ENCODE measurements around the gene VRK1.
"Not testable (repeated sequence)": the region's sequence is repeated elsewhere in the genome, so short reads cannot be mapped to it uniquely, and the experiment has no call there.

Gene VRK1, protein sequence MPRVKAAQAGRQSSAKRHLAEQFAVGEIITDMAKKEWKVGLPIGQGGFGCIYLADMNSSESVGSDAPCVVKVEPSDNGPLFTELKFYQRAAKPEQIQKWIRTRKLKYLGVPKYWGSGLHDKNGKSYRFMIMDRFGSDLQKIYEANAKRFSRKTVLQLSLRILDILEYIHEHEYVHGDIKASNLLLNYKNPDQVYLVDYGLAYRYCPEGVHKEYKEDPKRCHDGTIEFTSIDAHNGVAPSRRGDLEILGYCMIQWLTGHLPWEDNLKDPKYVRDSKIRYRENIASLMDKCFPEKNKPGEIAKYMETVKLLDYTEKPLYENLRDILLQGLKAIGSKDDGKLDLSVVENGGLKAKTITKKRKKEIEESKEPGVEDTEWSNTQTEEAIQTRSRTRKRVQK

DNA sequence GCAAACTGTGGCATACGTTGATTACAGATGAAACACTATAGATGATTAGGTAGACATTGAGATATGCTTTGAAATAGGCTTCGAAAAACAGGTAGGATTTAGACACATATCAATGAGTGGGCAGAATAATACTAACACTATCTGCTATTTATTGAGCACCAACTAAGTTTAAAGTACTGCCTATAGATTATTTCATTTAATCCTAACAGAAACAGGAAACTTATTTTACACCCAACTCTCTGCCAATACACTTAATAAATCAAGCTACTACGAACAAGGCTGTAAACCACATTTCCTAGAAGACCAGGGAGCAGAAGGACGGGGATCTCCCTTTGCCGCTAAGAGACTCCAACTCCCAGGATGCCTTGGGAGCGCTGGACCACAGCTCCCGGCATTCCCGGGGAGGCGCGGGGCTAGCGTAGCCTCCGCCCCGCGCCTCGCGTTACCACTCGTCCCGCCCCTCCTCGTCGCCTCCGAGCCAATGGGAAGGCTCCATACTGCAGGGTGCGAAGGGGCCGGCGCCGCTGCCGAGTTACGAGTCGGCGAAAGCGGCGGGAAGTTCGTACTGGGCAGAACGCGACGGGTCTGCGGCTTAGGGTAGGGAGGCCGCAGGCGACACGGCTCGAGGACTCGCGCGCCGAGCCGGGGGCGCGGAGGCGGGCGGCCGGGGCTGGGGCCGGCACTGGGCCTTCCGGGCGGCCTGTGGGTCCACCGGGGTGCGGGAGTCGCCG lies at the start of gene VRK1:
TSS of gene VRK1 (plus strand) at position 532 of the 731 bp plus-strand sequence. CDS start 36,090 bp downstream, outside the sequence.
- DNase-seq = peak; percentile 98

DNA sequence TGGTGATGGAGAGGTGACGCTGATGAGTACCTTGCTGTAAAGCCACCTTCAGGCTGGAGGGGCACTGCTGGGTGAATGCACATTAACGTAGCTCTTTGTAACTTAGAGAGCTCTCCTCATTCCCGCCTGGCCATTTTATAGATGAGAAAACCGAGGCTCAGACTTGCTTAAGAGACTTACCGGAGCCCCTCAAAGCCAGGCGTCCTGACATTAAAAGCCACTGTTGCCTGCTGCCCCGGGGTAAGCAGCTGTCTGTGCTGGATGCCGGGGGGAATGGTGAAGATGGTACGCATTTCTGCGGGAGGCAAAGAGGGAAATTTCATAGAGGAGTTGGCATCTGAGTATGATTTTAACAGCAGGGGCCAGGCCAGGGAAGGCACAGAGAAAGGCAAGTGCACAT lies 49.6 kb upstream of the VRK1 start:
- no peak for DNase-seq

DNA sequence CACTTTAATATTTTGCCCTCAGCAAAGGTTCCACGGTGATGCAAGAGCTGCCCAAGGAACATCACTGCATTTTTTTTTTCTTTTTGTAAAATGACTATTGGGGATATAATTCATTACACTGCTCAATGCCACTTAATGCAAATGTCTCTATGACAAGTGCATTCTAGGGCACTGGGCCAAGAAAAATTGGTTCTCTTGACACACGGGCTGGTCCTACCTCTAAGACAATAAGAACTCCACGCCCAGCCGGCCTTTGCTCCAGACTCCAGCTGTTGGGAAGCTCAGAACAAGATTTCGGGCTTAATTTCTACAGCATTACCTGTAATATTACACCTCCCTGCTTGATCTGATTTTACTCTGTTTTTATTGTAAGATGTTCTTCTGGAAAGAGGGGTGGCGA lies 48.8 kb upstream of the VRK1 start:
- no peak for DNase-seq

DNA sequence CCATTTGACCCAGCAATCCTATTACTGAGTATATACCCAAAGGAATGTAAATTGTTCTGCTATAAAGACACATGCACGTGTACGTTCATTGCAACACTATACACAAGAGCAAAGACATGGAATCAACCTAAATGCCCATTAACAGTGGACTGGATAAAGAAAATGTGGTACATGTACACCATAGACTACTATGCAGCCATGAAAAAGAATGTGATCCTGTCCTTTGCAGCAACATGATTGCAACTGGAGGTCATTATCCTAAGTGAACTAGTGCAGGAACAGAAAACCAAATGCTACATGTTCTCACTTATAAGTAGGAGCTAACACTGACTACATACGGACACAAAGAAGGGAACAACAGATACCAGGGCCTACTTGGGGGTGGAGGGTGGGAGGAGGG lies 45.7 kb upstream of the VRK1 start:
- DNase-seq = no peak

DNA sequence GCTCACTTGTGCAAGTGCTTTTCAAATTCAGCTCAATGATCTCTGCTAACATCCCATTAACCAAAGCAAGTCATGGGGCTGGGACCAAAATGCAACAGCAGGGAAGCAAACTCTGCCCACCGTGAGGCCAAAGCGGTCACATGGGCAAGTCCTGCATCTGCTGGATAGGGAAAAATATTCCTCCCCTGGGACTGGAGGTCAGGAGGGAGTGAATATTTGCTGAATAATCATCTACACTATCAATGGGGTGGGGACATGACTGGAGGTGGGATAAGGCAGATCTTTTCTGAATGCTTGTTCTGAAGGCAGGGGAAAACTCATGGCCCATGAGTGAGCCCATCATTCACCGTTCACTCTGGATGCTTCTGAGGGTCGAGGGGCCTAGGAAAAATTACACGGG lies 45.1 kb upstream of the VRK1 start:
- DNase-seq = no peak

DNA sequence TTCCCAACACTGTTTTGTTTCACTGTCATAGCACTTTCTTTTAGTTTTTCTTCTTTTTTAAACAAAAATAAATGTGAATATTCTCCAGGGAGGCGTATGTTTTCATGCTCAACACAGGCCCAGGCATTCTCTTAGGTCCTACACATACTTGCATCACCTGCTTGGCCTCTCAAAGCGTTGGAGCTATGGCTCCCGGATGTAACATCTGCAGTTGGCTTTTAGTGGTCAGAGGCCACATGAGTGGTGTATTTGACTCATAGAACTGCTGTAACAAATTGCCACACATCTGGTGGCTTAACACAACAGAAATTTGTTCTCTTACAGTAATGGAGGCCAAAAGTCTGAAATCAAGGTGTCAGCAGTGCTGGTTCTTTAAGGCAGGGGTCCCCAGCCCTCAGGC lies 44.6 kb upstream of the VRK1 start:
- DNase-seq = no peak

DNA sequence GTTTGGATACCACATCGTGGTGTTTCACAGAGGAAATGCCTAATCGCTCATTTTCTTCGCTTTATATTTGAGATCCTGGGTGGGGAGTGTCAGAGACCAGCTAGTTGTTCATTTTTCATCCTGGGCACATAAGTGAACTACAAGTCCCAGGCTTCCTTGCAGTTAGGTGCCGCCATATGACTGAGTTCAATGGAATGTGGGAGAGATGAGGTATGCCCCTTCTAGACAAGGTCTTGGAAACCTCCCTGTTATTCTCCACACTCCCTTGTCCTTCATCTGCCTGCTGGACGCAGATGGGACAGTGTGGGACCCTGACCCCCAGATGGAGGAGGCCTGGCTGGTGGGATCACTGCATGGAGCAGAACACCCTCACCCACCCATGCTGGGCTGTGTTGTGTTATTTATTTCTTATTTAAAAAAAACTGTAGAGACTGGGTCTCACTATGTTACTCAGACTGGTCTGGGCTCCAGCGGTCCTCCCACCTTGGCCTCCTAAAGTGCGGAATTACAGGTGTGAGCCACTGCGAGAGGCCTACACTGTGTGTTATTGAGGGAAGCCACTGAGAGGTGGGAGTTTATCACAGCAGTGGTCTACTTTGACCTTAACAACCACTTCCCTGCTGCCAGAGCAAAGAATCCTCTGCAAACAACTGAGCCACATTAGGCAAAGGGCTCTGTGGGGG lies 42.9 kb upstream of the VRK1 start:
- DNase-seq = no peak

DNA sequence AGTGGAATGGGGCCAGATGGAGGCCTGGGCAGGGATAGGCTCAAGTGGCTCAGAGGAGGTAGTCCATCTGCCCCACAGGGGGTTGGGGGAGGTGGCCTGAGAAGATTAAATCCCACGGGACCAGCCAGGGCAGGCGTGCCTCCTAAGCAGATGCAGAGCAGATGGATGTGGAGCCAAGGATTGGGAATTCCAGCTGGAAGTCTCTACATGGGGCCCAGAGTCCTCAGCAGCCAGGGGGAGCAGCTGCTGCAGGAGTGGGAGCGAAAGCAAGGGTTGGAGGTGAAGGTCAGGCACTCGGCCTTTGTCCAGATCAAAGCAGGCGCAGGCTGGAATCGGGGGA lies 42.4 kb upstream of the VRK1 start:
- DNase-seq = no peak

DNA sequence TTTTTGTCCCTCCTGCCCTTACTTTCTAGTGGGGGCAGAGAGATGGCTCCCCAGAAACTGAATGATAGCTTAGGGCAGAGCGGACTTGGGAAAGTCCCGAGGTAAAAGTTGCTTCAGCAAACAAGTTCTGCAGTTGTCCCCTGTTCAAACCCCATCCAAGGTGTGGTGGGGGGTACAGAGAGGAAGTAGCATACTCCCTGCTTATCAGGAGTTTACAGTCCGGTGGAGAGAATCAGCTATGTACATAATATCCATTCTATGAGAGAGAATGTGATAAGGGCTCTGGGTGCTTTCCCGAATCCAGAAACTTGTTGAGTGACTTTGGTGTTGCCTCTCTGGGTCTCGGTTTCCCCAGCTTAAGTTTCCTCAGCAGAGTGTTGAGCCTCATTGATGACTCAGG lies 40.4 kb upstream of the VRK1 start:
- peak; percentile 49 for DNase-seq

DNA sequence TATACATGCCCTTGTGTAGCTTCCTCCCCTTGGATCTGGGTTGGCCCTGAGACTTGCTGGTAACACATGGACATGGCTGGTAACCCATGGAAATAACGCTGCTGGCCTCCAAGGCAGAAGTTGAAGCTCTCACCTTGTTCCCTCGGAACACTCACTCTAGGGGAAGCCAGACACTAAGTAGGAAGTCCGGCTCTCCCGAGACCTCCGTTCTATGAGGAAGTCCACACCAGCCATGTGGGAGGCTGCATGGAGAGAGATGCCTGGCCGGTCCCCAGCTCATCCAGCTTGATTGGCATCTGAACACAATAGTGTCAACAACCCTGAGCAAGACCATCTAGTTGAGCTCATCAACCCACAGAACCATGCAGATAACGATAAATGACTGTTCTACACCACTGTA lies 39.7 kb upstream of the VRK1 start:
- DNase-seq = no peak

DNA sequence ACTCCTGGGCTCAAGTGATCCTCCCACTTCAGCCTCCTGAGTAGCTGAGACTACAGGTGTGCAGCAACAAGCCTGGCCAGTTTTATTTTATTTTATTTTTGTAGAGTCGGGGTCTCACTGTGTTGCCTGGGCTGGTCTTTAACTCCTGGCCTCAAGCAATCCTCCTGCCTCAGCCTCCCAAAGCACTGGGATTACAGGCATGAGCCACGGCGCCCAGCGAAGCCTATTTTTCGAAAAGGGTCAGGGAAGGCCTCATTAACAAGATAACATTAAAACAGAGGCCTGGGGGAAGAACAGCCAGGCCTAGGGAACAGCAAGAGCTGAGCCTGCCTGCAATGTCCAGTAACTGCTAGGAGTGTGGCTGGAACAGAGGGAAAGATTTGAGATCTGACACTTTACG lies 36.1 kb upstream of the VRK1 start:
- no peak for DNase-seq

DNA sequence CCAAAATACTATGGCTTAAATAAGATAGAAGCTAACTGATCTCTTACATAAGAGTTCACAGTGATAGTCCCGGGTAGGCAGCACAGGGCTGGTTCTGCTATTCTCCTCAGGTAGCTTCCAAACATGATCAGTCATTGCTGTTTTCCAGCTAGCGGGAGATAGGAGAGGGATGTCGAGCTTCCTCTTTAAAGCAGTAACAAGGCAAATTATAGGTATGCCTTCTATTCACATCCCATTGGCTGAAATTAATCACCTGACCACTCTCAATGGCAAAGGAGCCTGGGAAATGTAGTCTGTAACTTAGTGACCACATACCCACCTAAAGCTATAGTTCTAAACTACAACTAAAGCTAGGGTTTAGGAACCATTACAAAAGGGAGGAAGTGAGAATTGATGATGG lies 34.5 kb upstream of the VRK1 start:
- DNase-seq = peak; percentile 88

DNA sequence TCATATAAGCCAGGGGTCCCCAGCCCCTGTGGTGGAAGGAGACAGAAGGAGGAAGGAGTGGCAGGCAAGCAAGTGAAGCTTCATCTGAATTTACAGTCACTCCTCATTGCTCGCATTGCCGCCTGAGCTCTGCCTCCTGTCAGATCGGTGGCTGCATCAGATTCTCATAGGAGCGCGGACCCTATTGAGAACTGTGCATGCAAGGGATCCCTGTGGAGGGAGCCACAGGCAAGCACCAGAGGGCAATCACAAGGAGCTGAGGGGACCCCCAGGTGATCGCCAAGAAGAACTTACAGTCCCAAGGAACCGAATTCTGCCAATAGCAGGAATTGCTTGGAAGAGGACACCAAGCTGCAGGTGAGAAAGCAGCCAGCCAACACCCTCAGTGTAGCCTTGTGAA lies 33.2 kb upstream of the VRK1 start:
- DNase-seq = no peak

DNA sequence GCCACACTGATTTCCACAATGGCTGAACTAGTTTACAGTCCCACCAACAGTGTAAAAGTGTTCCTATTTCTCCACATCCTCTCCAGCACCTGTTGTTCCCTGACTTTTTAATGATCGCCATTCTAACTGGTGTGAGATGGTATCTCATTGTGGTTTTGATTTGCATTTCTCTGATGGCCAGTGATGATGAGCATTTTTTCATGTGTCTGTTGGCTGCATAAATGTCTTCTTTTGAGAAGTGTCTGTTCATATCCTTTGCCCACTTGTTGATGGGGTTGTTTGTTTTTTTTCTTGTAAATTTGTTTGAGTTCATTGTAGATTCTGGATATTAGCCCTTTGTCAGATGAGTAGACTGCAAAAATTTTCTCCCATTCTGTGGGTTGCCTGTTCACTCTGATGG lies 32.0 kb upstream of the VRK1 start:
- not testable (repeated sequence) for DNase-seq

DNA sequence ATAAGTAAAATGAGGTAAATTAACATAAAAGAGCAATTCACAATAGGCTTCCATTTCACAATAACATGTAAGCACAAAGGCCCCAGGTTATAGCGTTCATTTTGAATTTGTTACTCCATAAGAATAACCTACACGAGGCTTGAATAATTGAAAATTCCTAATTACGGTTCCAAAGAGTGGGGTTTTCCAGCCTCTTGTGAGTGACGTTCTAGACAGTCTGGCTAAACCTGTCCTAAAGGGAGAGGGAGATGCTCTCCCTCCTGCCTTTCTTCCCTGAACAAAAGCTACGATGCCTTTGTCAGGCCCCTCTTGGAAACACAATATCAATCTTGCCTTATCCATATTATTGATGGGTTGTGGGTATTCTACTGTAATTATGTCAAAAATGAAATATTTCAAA lies 24.3 kb upstream of the VRK1 start:
- no peak for DNase-seq

DNA sequence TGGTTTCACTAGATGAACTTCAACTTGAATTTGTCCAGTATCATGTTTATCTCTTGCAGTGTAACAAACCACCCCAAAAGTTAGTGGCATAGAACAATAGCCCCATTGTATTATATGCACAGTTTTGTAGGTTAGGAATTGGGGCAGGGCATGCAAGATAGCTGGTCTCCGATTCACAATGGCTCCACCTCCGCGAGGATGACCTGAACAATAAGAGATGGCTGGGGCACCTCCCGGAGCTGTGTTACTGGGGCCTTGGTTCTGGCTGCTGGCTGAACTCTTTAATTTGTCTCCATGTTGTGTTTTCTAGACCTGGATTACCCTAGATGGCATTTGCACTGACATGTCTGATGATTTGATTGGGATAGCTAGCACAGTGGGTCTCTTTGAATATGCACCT lies 20.4 kb upstream of the VRK1 start:
- DNase-seq = no peak

DNA sequence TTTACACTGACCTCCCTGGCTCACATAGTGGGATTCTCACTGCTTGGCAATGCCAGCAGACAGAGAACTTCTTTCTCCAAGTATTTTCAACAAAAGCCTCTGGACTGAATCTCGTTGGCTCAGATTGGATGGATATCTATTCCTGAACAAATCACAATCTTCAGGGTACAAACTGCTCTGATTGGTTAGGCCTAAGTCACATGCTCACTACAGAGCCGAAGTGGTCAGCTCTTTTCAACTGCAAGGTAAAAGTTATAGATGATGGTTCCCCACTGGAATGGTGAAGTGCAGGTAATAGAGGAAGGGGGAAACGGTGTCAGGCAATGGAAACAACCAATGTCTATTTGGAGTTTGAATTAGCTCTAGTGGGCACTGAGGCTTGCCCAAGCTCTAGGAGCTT lies 16.7 kb upstream of the VRK1 start:
- DNase-seq = no peak

DNA sequence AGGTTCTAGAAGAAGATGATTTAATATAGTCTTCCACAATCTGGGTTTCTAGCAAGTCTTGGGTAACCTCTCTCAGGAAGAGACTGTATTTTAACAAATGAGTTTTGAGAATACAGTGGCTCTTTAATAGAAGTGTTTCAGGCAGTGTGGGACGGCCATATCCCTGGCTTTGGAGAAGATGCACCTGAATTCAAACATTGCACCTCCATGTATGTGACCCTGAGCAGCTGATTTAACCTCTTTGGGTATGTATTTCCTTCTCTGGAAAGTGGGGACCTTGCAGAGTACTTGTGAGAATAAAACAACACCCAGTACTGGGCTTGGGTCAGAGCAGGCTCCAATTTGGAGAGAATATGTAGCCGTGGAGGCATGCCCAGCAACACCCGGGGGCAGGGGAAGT lies 15.8 kb upstream of the VRK1 start:
- DNase-seq = no peak

DNA sequence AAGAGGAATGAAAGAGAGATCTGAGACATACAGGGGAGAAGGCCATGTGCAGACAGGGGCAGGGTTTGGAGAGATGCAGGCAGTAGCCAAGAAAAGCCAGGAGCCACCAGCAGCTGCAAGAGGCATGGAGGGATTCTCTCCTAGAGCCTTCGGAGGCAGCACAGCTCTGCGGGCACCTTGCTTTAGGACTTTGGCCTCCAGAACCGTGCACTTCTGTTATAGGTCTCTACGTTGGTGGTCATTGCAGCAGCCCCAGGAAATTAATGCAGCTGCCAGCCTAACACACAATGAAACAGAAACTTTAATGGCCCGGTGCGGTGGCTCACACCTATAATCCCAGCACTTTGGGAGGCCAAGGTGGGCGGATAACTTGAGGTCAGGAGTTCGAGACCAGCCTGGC lies 14.7 kb upstream of the VRK1 start:
- no peak for DNase-seq

DNA sequence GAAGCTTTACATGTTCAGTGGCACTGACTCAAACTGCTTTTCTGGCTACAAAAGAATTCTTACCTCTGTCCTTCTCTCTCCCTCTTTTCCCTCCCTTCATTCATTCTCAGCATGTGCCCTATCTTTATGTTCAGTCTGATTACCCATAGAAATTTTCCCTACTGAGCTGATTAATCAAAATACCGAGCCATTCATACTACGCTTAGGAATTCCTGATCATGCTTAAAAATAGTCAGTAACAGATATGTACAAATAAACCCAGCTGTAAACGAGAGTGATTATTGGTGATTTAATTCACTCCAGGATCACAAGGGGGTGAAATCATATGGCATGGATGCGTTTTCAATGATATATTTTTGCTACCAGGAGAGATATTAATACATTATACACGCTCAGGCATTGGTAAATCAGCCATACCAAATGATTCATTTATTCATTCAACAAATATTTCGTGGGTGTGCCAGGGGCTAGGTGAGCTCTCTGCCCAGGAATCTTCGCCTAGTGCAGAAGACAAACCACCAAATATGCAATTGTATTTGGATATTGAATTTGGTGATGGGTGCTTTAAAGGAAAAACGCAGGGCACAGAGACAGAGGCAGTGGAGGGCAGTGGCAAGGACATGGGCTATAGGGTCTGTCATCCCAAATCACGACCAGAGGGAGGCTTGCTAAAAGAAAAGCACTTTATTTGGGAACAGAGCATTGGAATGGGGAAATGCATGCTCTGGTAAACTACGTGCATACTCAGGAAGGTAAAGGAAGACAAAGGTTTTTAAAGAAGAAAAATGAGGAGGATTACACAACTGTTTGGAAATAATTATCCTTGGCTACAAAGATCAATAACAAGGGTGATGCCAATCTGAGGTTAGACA lies 13.9 kb upstream of the VRK1 start:
- no peak for DNase-seq

DNA sequence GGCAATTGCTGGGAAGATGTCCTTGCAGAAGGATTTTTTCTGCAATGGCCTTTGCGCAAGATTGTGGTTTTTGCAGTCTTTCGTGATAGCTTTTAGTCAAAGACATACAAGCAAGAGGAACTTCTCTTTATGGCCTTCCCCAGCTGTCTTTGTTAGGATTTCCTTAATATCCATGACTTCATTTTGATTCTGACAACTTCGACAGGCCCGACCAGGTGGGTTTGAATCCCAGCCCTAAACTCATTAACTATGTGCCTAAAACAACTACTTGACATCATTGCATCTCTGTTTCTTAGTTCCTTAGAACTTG lies 13.3 kb upstream of the VRK1 start:
- DNase-seq = peak; percentile 65

DNA sequence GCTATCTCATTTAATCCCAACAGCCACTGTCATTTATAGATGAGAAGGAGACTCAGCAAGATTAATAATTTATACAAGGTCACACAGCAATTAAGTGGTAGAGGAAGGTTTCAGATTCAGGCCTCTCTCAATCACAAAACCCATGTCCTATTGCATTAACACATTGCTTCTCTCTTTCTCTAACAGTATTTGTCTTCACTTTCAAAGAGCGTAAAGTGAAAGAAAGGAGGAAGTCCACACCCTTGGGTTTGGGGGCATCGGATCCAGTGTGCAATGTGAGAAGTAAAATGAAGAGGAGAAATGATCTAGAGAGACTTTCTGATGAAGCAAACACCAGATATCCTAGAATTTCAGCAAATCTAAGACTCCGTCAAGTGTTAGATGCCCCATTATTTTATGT lies 7.0 kb upstream of the VRK1 start:
- DNase-seq = no peak

DNA sequence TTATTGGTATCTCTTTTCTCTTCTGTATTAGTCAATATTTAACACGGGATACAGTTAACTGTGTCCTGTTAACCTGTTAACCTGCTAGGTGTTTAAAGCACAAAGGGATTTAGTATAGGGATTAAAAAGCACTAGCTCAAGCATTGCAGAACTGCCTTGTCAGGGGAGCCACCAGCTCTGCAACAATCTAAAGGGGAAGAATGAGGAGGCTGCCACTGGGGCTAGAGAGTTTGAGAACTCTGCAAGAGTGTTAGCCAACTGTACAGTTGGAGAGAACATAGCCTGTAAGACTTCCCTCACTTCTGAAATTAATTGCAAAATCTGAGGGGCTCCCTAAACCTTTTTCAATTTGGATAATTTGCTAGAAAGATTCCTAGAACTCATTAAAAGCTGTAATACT lies 6.5 kb upstream of the VRK1 start:
- DNase-seq = peak; percentile 17

All from hematopoietic multipotent progenitor cell treated with erythropoietin and hydrocortisone succinate and interleukin-3 and kit ligand, for 6 days (in vitro differentiated cells).